ENCODE data around the gene PIP5K1C.
A peak's percentile ranks its signal among the peaks of the same experiment; 100 is the strongest.
"Not testable (repeated sequence)": the region's sequence is repeated elsewhere in the genome, so short reads cannot be mapped to it uniquely, and the experiment has no call there.

Gene PIP5K1C

GRCh38 chr19:3659746-3660112 is 40.5 kb downstream of the PIP5K1C start:
- DNase-seq: no peak

DNA sequence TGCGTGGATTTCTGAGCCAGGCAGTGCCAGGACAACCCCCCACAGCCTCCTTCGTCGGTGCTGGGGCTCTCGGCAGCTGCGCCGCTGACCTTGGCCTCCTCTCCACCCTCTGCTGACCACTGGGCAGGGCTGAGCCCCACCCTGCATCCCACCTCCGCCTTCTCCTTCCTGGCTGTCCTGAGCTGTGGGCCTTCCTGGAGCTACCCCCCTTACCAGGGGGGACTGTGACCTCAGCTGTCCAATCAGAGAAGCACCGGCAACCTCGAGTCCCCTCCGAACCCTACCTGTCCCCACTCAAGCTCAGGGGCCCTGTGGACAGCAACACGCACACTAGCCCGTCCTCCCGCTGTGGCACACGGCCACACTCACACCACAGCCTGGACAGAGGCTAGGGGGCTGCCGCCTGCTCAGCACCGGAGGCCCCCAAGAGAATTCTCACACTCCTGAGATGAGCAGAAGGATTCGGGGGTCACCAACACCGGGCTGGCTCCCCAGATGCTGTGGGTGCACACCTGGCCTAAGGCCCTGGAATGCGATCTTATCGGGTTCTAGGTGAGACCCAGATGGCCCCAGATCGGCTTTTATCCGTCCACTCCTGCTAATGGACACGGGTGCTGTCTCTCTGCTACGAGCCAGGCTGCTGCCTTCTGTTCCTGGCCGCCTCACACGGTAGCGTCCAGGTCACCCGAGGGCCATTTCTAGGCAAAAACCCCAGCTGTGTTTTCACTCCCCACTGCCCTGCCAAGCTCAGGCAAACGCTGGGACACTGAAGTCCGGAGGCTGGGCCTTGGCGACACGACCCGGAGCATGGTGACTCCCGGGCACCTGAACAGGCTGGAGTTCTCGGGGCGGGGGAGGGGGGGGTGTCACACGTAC is 41.2 kb downstream of the PIP5K1C start:
- DNase-seq: no peak

DNA sequence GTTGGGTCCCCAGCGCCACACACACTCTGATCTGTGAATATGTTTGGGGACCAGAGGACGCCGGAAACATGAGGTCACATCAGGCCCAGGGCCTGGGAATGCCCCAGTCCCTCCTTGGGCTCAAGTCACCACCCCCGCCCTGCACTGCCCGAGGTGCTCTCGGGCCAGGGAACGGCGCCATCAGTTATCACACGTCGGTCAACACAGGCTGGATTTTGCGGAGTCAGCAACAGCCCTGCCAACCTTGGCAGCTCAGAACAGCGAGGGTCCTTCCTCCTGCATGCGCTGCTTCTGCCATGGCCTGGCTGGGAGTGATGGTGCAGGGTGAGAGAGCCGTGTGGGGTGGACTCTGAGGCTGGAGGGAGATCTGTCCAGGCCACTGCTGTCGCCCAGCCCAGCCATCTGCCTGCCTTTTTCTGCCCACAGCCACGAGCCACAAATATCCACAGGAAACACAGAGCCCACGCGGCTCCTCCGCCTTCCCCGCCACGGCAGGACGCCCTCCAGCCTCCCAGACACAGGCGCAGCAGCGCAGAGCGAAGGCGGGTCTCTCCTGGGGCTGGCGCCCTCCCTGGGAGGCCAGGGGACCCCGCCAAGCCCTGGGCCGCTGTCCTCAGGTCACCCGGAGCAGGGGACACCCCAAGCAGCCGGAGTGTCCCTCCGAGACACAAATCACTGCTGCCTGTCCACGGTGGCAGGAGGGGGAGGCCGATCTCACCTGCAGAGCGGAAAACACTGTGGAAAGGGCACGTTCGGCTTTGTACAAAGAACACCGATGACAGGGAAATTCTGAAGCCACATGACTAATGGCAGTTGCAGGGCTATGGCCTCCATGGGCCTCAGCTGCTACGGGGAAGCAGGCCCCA is 42.0 kb downstream of the PIP5K1C start:
- DNase-seq: no peak

DNA sequence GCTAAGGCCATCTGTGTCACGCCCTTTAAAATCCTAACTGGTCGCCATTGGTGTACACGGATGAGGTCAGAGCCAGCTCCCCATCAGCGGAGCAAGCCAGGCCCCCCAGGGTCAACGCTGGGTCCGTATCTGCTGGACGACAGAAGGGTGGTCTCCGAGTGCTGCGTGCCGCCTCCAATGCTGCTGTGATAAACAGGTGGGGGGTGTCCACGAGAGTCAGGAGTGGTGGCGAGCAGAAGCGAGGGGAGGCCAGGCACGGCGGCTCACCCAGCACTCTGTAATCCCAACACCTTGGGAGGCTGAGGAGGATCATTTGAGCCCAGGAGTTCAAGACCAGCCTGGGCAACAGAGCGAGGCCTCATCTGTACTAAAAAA is 42.9 kb downstream of the PIP5K1C start:
- DNase-seq: no peak

DNA sequence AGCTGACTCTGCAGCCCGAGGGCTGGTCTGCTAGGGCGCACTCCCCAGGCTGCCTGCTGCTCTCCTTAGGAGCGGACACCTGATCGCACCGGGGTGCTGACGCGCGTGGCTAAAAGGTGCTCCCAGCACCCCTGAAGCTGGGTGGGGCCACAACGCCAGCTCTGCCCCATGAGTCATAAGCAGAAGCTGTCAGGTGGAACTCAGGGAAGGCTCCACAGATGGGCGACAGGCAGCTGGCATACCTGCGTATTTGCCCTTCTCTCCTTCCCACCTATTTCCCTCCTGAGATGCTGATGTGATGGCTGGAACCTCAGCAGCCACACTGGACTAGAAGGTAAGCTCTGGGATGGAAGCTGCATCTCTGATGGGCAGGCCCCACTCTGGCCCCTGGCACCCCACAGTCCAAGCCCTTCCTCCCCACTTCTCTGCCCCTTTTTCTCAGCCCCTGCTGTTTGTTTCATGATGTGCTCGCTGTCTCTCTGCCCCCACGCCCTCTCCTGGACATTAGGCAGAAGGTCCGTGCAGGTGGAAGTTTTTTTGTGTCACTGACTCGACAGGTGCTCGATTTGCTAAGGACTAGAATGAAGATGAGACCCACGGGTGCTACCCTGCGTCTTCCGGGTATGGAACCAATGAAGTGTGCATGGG is 43.4 kb downstream of the PIP5K1C start:
- DNase-seq: no peak

GRCh38 chr19:3656073-3656746 is 44.1 kb downstream of the PIP5K1C start:
- no peak for DNase-seq

DNA sequence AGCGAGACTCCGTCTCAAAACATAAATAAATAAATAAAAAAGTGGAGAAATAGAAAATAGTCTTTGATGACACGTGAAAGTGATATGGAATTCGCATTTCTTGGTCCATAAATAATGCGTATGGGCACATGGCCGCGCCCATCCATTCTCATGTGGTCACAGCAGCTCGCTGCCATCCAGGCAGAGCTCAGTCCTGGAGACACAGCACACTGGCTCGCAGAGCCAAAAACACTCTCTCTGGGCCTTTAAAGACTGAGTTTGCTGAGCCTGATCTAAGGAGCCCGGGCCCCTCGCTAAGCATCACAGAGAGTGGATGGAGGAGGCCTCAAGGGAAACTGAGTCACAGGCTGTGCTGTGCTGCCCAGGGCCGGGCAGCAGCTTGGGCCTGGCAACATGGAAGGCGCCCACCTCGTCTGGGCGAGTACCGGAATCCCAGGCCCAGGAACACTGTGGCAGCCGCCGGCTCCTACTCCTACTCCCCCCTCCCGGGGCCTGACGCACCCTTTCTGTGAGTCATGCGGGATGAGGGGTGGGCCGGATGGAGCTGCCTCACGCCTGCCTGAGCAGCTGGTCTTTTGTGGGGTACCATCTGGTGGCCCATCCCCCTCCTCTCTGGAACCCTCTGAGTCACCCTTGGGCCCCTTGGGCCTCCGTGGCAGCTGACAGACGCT is 44.7 kb downstream of the PIP5K1C start:
- DNase-seq: no peak

DNA sequence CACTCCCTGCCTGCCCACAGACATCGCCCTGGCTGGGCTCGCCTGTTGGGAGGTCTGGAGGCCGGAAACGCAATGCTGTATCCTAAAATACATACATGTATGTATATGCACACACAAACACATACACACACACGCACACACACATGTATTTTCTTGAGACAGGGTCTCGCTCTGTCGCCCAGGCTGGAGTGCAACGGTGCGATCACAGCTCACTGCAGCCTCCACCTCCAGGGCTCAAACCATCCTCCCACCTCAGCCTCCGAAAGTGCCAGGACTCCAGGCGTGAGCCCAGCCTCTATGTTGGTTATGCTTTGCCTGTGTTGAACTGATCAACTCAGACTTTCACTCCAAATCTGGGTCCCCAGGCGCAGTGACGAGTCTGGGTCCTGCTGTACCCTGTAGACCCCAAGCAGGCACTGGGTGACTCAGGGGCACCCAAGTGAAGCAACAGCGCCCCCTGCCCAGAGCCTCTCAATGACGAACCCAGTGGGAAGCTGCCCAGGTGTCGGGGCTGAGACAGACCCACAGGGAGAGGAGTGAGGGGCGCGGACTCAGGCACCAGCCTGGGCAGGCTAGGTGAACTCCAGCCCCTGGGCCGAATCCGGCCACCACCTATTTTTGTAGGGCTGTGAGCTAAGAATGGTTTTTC is 46.3 kb downstream of the PIP5K1C start:
- peak; percentile 22 for DNase-seq

DNA sequence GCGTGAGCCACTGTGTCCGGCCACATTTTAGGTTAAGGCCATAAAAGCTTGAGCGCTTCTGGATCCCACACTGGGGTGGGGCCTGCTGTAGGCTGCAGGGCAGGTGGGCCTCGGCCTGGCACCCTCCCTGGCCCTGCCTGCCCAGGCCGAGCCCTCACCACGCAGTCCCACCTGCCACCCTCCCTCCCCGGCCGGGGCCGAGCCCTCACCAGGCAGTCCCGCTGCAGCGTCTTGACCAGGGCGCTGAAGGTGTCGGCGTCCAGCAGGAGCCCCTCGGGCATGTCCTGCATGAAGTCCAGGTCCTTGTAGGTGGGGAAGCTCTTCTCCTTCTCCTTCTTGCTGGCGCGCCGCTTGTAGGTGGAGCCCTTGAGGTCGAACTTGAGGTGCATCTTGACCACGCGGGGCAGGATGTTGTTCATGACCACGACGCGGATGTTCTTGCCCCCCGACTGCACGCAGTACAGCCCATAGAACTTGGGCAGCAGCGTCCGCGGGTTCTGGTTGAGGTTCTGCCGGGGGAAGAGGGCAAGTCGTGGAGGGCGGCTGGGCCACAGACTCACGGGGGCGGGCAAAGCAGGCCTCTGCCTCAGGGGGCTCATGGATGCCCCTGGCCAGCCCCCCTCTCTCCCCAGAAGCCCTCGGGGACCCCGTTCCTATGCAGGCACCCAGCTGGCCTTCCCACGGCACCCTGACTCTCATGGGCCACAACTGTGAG is 47.0 kb downstream of the PIP5K1C start:
- DNase-seq: no peak

DNA sequence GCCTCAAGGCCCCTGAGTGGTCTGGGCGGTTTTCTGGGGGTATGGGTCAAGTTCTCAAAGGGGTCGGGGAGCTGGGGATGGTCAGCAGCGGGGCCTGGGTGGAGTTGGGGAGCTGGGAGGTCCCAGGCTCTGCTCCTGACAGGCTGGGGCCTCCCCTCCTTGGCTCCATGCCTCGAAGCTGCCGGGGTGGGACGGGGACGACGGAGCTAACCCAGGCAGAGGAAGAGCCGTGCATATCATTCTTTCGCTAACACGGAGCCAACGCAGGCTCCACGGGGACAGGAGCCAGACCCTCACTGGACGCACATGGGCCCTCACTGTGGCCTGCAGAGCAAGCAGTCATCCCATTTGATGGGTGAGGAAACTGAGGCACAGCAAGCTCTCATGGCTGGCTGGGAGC is 47.8 kb downstream of the PIP5K1C start:
- no peak for DNase-seq

GRCh38 chr19:3651684-3652083 is 48.6 kb downstream of the PIP5K1C start:
- DNase-seq: no peak

DNA sequence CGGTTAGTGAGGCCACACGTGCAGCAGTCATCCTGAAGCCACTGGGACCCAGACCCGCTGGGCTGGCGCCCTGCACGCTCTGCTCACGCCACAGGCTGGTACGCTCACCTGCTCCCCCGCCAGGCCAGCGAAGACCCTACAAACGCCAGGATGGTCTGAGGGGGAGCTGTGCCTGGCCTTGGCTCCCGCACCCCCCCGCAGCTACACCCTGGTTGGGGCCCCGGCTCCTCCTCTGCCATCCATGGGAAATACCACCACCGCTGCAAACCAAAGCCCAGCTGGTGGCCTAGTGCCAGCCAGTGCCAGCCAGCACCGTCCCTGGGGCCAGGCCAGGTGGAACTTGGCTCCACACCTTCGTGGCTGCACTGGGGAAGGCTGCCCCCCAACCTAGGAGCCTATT is 50.4 kb downstream of the PIP5K1C start:
- DNase-seq: no peak

GRCh38 chr19:3648037-3648905 is 52.0 kb downstream of the PIP5K1C start:
- DNase-seq: no peak

DNA sequence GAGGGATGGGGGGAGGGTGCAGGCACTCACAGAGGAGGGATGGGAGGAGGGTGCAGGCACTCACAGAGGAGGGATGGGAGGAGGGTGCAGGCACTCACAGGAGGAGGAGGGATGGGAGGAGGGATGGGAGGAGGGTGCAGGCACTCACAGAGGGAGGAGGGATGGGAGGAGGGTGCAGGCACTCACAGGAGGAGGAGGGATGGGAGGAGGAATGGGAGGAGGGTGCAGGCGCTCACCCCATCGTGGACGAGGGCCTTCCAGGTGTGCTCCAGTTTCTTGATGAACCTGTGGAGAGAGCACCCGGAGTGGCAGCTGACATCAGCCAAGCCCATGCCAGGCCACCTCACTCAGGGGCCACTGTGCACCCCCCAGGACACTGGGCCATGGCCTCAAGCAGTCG is 53.2 kb downstream of the PIP5K1C start:
- not testable (repeated sequence) for DNase-seq

DNA sequence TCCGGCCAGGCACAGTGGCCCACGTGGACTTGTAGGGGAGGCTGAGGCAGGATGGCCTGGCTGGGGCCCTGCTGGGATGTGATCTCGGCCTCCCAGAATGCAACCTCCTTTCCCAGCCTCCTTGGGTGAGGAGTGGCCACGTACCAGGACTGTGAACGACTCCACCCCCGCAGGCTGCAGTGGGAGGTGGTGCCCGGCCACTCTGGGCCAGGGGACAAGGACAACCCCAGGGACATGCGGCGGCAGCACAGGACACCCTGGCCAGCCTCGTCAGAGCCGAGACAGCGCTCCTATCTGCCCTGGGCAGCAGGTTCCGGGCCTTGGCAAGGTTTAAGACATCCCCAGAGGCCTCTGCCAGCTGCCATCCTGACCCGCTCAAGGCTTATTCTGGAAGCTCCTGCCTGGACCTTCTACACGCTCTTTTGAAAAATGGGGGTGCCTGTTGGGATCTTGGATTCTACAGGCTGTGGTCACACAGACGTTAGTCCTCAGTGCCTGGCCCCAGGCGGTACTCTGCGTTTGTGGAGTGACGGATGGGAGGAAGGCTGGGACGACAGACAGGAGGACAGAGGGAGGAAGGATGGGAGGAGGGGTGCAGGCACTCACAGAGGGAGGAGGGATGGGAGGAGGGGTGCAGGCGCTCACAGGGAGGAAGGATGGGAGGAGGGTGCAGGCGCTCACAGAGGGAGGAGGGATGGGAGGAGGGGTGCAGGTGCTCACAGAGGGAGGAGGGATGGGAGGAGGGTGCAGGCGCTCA is 53.8 kb downstream of the PIP5K1C start:
- no peak for DNase-seq

DNA sequence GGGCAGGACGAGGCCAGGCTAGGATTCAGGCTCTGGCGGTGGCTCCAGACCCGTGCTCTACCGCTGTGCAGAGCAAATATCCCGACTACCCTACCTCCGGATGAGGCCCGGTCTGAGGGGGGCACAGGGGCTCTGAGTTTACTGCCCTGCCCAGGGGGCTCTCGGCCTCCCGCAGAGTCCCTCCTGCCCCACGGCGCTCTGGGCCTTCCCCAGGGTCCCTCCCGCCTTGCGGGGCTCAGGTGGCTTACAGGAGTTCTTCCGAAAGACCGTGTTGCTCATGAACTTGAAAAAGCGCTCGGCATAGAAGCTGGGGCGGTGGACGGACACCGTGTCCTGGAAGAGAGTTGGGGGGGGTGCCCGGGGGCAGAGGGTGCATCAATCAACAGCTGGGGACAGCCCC is 54.5 kb downstream of the PIP5K1C start:
- no peak for DNase-seq

GRCh38 chr19:3645067-3645396 is 55.2 kb downstream of the PIP5K1C start:
- no peak for DNase-seq

- DNase-seq: no peak
Measured at GRCh38 chr19:3644351-3645066, 55.8 kb downstream of the PIP5K1C start.
